A673 (cell line): ENCODE results near the gene GIMAP8. TPM values are rescaled to one million over a fixed set of nuclear protein-coding genes. Genes with fewer than 3 reads are reported as not detected.

Experiments used
- BruUV-seq: library from RNA; stranded (reverse); fragments of 400-500 nt; replicated peaks from 2 replicates; lab custom pipeline; 2021; lab: Mats Ljungman, UMichigan
- CTCF ChIA-PET: fragments of 300-600 bp; sonication (Branson Sonifier 250); formaldehyde crosslinking; loops from one replicate; lab custom pipeline; 2022; ENCODE audit warnings: antibody characterized with exemption; lab: Charles Lee
- POLR2A ChIA-PET: fragments of 300-600 bp; sonication (Branson Sonifier 250); formaldehyde crosslinking; loops from one replicate; lab custom pipeline; 2022; ENCODE audit warnings: antibody characterized with exemption; ENCODE audit not compliant: low non-redundant PET; lab: Charles Lee
- DNase-seq: peaks from one replicate; pipeline ENCODE4 v3.0.0-alpha.2; 2015; ENCODE audit warnings: low spot score
- H3K27ac ChIP-seq: fragments of 200-600 bp; sonication (generic); 2 replicates; pipeline ENCODE4 v1.5.1; 2016; ENCODE audit warnings: mixed run types, low read depth, mild to moderate bottlenecking, mixed read lengths, antibody characterized with exemption, low read length; ENCODE audit not compliant: poor library complexity, severe bottlenecking
- H3K27me3 ChIP-seq: fragments of 200-600 bp; sonication (generic); replicated peaks from 2 replicates; pipeline ENCODE4 v1.6.1; 2017; ENCODE audit warnings: mixed run types, low read depth, mild to moderate bottlenecking, mixed read lengths, antibody characterized with exemption, low read length; ENCODE audit not compliant: insufficient read depth, poor library complexity
- H3K36me3 ChIP-seq: fragments of 200-600 bp; sonication (generic); 2 replicates; pipeline ENCODE4 v1.6.1; 2016; ENCODE audit warnings: mixed run types, mild to moderate bottlenecking, mixed read lengths, antibody characterized with exemption, low read length; ENCODE audit not compliant: insufficient read depth, poor library complexity, severe bottlenecking
- H3K4me1 ChIP-seq: fragments of 200-600 bp; sonication (generic); 2 replicates; pipeline ENCODE4 v1.6.1; 2017; ENCODE audit warnings: mixed run types, mild to moderate bottlenecking, mixed read lengths, antibody characterized with exemption, low read length; ENCODE audit not compliant: insufficient read depth, poor library complexity, severe bottlenecking
- H3K4me3 ChIP-seq: fragments of 200-600 bp; sonication (generic); 2 replicates; pipeline ENCODE4 v1.5.1; 2016; ENCODE audit warnings: low read depth, mixed run types, mild to moderate bottlenecking, mixed read lengths, low read length; ENCODE audit not compliant: poor library complexity, severe bottlenecking
- H3K9me3 ChIP-seq: fragments of 200-600 bp; sonication (generic); 2 replicates; pipeline ENCODE4 v1.6.1; 2016; ENCODE audit warnings: mixed run types, low read depth, mild to moderate bottlenecking, mixed read lengths, antibody characterized with exemption, low read length; ENCODE audit not compliant: poor library complexity, severe bottlenecking
- EZH2 ChIP-seq: fragments of 200-600 bp; sonication (generic); IDR thresholded peaks from 2 replicates; pipeline ENCODE4 v1.6.1; 2017; ENCODE audit warnings: borderline replicate concordance, low read depth, mild to moderate bottlenecking, mixed read lengths, antibody characterized with exemption, low read length; ENCODE audit not compliant: poor library complexity, severe bottlenecking
- intact Hi-C: fragments of 100-400 bp; cut with micrococcal nuclease; formaldehyde crosslinking; loops from one replicate; pipeline ENCODE4 v1.10.0; 2022; ENCODE audit not compliant: unreplicated experiment
- total RNA-seq: library from RNA; stranded (reverse); gene quantifications from 2 replicates; pipeline ENCODE4 v1.2.3, GENCODE V29; 2021
- TF ChIP-seq, protein P1 (sequence below): fragments of 300-800, 200-600 bp; sonication (generic); conservative IDR thresholded peaks from 2 replicates; pipeline ENCODE4 v1.5.1; 2017; ENCODE audit warnings: low read depth, mild to moderate bottlenecking, antibody characterized with exemption, low read length, moderate library complexity, mixed read lengths

GIMAP8 gene
- total RNA-seq, 1 experiment from 2014 or later, result not detected

DNA sequence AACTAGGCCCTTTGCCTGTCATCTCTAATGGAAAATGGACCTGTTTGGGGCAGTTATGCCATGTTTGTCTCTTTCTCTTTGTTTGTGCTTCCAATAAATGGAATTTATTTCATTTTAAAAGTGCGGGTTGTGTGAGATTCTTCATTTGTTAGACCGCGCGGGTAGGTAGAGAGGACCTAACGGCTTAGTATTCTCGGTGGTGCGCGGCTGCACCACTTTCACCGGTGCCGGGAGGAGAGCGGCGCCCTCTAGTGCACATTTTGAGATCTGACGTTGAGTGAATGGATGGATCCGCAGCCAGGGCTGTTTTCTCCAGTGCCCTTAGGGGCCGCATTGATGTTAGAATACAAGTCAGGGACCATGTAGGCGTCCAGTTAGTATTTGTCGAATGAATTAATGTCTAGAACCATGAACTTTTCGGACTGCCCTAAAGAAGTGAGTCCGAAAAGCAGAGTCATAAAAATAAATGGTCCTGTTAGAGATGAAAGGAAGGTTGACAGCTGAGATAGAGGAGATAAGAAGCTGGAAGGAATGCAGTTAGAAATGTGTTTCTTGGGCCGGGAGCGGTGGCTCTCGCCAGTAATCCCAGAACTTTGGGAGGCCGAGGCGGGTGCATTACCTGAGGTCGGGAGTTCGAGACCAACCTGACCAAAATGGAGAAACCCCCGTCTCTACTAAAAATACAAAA lies 29.3 kb upstream of the GIMAP8 start:
- ChIA-PET POLR2A (no interaction called here), CTCF (no interaction called here)
- TF ChIP-seq, protein P1, sequence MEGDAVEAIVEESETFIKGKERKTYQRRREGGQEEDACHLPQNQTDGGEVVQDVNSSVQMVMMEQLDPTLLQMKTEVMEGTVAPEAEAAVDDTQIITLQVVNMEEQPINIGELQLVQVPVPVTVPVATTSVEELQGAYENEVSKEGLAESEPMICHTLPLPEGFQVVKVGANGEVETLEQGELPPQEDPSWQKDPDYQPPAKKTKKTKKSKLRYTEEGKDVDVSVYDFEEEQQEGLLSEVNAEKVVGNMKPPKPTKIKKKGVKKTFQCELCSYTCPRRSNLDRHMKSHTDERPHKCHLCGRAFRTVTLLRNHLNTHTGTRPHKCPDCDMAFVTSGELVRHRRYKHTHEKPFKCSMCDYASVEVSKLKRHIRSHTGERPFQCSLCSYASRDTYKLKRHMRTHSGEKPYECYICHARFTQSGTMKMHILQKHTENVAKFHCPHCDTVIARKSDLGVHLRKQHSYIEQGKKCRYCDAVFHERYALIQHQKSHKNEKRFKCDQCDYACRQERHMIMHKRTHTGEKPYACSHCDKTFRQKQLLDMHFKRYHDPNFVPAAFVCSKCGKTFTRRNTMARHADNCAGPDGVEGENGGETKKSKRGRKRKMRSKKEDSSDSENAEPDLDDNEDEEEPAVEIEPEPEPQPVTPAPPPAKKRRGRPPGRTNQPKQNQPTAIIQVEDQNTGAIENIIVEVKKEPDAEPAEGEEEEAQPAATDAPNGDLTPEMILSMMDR, result peak; percentile 96
- TF ChIP-seq EZH2, result no peak
- H3K27ac ChIP-seq, result no peak overlapping the region
- no peak overlapping the region for H3K4me3 ChIP-seq
- peak; percentile 88 for DNase-seq
- intact Hi-C loops, result loop anchor here (1.0 to 5.0 kb wide), 2 partner anchors 64 to 135 kb away; no protein-coding TSS in a partner anchor
- H3K4me1 ChIP-seq, result peaks cover 4% of the 10 kb centered on the region
- H3K27me3 ChIP-seq, result no peaks in the 10 kb centered on the region
- H3K9me3 ChIP-seq, result no peaks in the 10 kb centered on the region
- no TSS peak for BruUV-seq
- no peaks in the 10 kb centered on the region for H3K36me3 ChIP-seq

DNA sequence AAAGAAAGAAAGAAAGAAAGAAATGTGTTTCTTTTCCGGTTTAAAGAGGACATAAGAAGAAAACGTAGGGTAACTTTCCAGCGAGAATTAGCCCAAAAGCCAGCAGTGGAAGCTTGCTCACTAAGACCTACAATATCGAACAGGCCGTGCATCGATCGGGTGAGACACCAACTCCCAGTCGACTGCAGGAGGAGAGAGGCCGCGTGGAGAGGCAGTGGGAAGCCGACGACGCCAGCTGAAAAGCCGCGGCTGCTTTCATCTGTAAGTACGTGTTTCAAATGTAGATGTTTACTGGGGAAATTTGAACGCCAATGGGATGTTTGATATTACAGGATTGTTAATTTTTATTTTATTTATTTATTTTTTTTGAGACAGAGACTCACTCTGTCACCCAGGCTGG lies 28.6 kb upstream of the GIMAP8 start:
- ChIA-PET POLR2A (no interaction called here), CTCF (no interaction called here)
- BruUV-seq, result no TSS peak
- H3K36me3 ChIP-seq, result no peaks in the 10 kb centered on the region
- intact Hi-C loops, result loop anchor here (1.0 to 5.0 kb wide), 2 partner anchors 65 to 136 kb away; no protein-coding TSS in a partner anchor
- H3K27me3 ChIP-seq, result no peaks in the 10 kb centered on the region
- H3K9me3 ChIP-seq, result no peaks in the 10 kb centered on the region
- no peak for DNase-seq
- TF ChIP-seq, protein P1, result no peak
- no peak for TF ChIP-seq EZH2
- no peak overlapping the region for H3K4me3 ChIP-seq
- H3K4me1 ChIP-seq, result peaks cover 4% of the 10 kb centered on the region
- no peak overlapping the region for H3K27ac ChIP-seq

DNA sequence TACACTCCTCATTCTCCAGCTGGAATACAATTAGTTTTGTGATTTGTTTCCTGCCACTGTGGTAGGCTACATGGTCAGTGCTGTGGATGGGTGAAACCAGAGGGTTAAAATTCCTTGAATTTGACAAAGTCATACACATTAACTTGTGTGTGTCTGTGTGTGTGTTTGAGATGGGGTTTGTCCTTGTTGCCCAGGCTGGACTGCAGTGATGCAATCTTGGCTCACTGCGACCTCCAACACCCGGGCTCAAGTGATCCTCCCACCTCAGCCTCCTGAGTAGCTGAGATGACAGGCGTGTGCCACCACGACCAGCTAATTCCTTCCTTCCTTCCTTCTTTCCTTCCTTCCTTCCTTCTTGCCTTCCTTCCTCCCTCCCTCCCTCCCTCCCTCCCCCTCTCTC lies 24.8 kb upstream of the GIMAP8 start:
- Histone ChIP-seq H3K4me3 (no peak overlapping the region), H3K27me3 (no peaks in the 10 kb centered on the region), H3K4me1 (peaks cover 27% of the 10 kb centered on the region), H3K9me3 (no peaks in the 10 kb centered on the region), H3K27ac (no peak overlapping the region), H3K36me3 (no peaks in the 10 kb centered on the region)
- ChIA-PET POLR2A (no interaction called here), CTCF (no interaction called here)
- no TSS peak for BruUV-seq
- intact Hi-C loops, result no loop called here
- TF ChIP-seq, protein P1, result no peak
- TF ChIP-seq EZH2, result no peak
- DNase-seq, result no peak
